Neural cell (in vitro differentiated cells): ENCODE results near the gene SNX24. TPM values are rescaled to one million over a fixed set of nuclear protein-coding genes. Genes with fewer than 3 reads are reported as not detected.

ENCODE experiments used
- H2AFZ ChIP-seq: fragments of 200-600, 300-800 bp; sonication (generic), shearing (Covaris generic); 2 replicates; pipeline ENCODE4 v1.6.0; 2014; ENCODE audit warnings: low read depth, mild to moderate bottlenecking, antibody characterized with exemption, low read length, moderate library complexity
- H3F3A ChIP-seq: fragments of 200-600 bp; shearing (Covaris generic); 2 replicates; pipeline ENCODE4 v1.6.1; 2016; ENCODE audit warnings: mild to moderate bottlenecking, moderate library complexity, mixed read lengths, antibody characterized with exemption, low read length; ENCODE audit not compliant: insufficient read depth, poor library complexity, severe bottlenecking
- H3K27ac ChIP-seq: fragments of 200-600, 300-800 bp; sonication (generic), shearing (Covaris generic); 2 replicates; pipeline ENCODE4 v1.5.1; 2014; ENCODE audit warnings: mild to moderate bottlenecking, low read length, moderate library complexity
- H3K27me3 ChIP-seq: fragments of 300-800, 200-600 bp; sonication (generic), shearing (Covaris generic); 2 replicates; pipeline ENCODE4 v1.6.0; 2014; ENCODE audit warnings: mild to moderate bottlenecking, low read depth, low read length, moderate library complexity; ENCODE audit not compliant: insufficient read depth
- H3K36me3 ChIP-seq: fragments of 300-800, 200-600 bp; sonication (generic), shearing (Covaris generic); 2 replicates; pipeline ENCODE4 v1.5.1; 2014; ENCODE audit warnings: mild to moderate bottlenecking, antibody characterized with exemption, low read length, moderate library complexity; ENCODE audit not compliant: insufficient read depth
- H3K4me2 ChIP-seq: fragments of 300-800, 200-600 bp; sonication (generic), shearing (Covaris generic); 2 replicates; pipeline ENCODE4 v1.6.0; 2014; ENCODE audit warnings: mild to moderate bottlenecking, low read length
- H3K4me3 ChIP-seq: fragments of 300-800, 200-600 bp; sonication (generic), shearing (Covaris generic); 2 replicates; pipeline ENCODE4 v1.5.1; 2014; ENCODE audit warnings: mild to moderate bottlenecking, low read length, moderate library complexity
- H3K79me2 ChIP-seq: fragments of 200-600 bp; shearing (Covaris generic); replicated peaks from 2 replicates; pipeline ENCODE4 v1.6.0; 2014; ENCODE audit warnings: mild to moderate bottlenecking, low read length, moderate library complexity; ENCODE audit not compliant: insufficient read depth
- H3K9ac ChIP-seq: fragments of 300-800, 200-600 bp; sonication (generic), shearing (Covaris generic); 2 replicates; pipeline ENCODE4 v1.6.1; 2016; ENCODE audit warnings: mild to moderate bottlenecking, low read length, mixed read lengths
- H3K9me2 ChIP-seq: fragments of 200-600 bp; shearing (Covaris generic); 2 replicates; pipeline ENCODE4 v1.6.1; 2016; ENCODE audit warnings: mild to moderate bottlenecking, low read length, mixed read lengths; ENCODE audit not compliant: insufficient read depth
- H3K9me3 ChIP-seq: fragments of 200-600, 300-800 bp; sonication (generic), shearing (Covaris generic); 2 replicates; pipeline ENCODE4 v1.6.1; 2016; ENCODE audit warnings: mild to moderate bottlenecking, mixed run types, low read length, moderate library complexity, mixed read lengths
- H4K20me1 ChIP-seq: fragments of 200-600 bp; shearing (Covaris generic); 2 replicates; pipeline ENCODE4 v1.6.1; 2016; ENCODE audit warnings: mild to moderate bottlenecking, mixed run types; ENCODE audit not compliant: insufficient read depth
- EP300 ChIP-seq: fragments of 450-650 bp; conservative IDR thresholded peaks from 2 replicates; pipeline ENCODE4 v1.6.1; 2014; ENCODE audit warnings: antibody characterized with exemption, mild to moderate bottlenecking, moderate library complexity; ENCODE audit not compliant: poor library complexity, severe bottlenecking
- EZH2 ChIP-seq: fragments of 200-600, 300-800 bp; shearing (Covaris generic), sonication (generic); IDR thresholded peaks from 2 replicates; pipeline ENCODE4 v1.6.1; 2014; ENCODE audit warnings: antibody characterized with exemption, low read length, borderline replicate concordance, mild to moderate bottlenecking; ENCODE audit not compliant: insufficient read depth, poor library complexity, severe bottlenecking
- MXI1 ChIP-seq: fragments of 450-650 bp; conservative IDR thresholded peaks from 2 replicates; pipeline ENCODE4 v1.6.1; 2014; ENCODE audit warnings: antibody characterized with exemption, mild to moderate bottlenecking; ENCODE audit not compliant: poor library complexity, severe bottlenecking
- POLR2AphosphoS5 ChIP-seq: IDR thresholded peaks from 2 replicates; pipeline ENCODE4 v1.6.1; 2012
- RAD21 ChIP-seq: fragments of 450-650 bp; conservative IDR thresholded peaks from 2 replicates; pipeline ENCODE4 v1.6.1; 2014; ENCODE audit warnings: antibody characterized with exemption, mild to moderate bottlenecking, moderate library complexity
- REST ChIP-seq: IDR thresholded peaks from 2 replicates; pipeline ENCODE4 v1.6.1; 2012; ENCODE audit warnings: borderline replicate concordance
- SMC3 ChIP-seq: fragments of 450-650 bp; conservative IDR thresholded peaks from 2 replicates; pipeline ENCODE4 v1.6.1; 2014; ENCODE audit warnings: antibody characterized with exemption, mild to moderate bottlenecking, moderate library complexity; ENCODE audit not compliant: poor library complexity
- TAF1 ChIP-seq: IDR thresholded peaks from 2 replicates; pipeline ENCODE4 v1.6.1; 2012; ENCODE audit warnings: low read depth
- polyA plus RNA-seq: library from polyadenylated mRNA; depleted of rRNA; stranded (reverse); fragments of >200 nt; gene quantifications from 2 replicates; pipeline ENCODE4 v1.2.3, GENCODE V29; 2014
- TF ChIP-seq, protein P1 (sequence below): fragments of 450-650 bp; IDR thresholded peaks from 2 replicates; pipeline ENCODE4 v1.5.1; 2014; ENCODE audit warnings: antibody characterized with exemption, mild to moderate bottlenecking, moderate library complexity; ENCODE audit not compliant: poor library complexity, severe bottlenecking

Gene SNX24
- polyA plus RNA-seq, 1 donor from 2014 or later, result 12.8 TPM

DNA sequence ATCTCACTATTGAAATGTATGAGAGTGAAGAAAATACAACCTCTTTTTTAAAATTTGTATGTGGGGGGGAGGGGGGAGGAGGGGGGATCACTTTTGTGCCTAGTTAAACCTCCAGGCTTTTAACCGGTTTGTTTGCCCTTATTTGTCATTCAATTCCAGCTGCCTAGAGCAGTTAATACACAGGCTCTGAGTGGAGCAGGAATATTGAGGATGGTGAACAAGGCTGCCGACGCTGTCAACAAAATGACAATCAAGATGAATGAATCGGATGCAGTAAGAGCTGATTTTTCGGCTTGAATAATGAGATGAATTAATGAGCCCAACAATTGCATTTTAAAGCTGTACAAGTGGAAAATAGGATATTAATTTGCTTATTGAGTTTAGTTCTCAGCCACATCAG lies 28.7 kb upstream of the SNX24 start:
- peak; percentile 25 for TF ChIP-seq EP300
- no peak for TF ChIP-seq REST
- Histone ChIP-seq H3K9me3 (no peaks in the 10 kb centered on the region), H3K36me3 (no peaks in the 10 kb centered on the region), H3K9ac (no peak overlapping the region), H3K4me2 (no peak overlapping the region), H4K20me1 (no peaks in the 10 kb centered on the region), H3K27ac (no peak overlapping the region), H3F3A (no peaks in the 10 kb centered on the region), H3K27me3 (no peaks in the 10 kb centered on the region), H3K9me2 (no peaks in the 10 kb centered on the region), H3K79me2 (no peaks in the 10 kb centered on the region), H3K4me3 (no peak overlapping the region), H2AFZ (no peak overlapping the region)

GRCh38 chr5:122831984-122832383 lies 13.4 kb upstream of the SNX24 start:
- Histone ChIP-seq H3K4me3 (no peak overlapping the region), H3F3A (no peaks in the 10 kb centered on the region), H3K27ac (no peak overlapping the region), H3K79me2 (no peaks in the 10 kb centered on the region), H3K9me2 (no peaks in the 10 kb centered on the region), H3K36me3 (no peaks in the 10 kb centered on the region), H3K27me3 (no peaks in the 10 kb centered on the region), H3K9ac (no peak overlapping the region), H3K4me2 (no peak overlapping the region), H4K20me1 (no peaks in the 10 kb centered on the region), H2AFZ (no peak overlapping the region), H3K9me3 (no peaks in the 10 kb centered on the region)
- no peak for TF ChIP-seq MXI1
- no peak for TF ChIP-seq RAD21
- TF ChIP-seq POLR2AphosphoS5, result no peak
- no peak for TF ChIP-seq EP300
- no peak for TF ChIP-seq TAF1
- TF ChIP-seq REST, result no peak
- TF ChIP-seq SMC3, result no peak
- TF ChIP-seq, protein P1, sequence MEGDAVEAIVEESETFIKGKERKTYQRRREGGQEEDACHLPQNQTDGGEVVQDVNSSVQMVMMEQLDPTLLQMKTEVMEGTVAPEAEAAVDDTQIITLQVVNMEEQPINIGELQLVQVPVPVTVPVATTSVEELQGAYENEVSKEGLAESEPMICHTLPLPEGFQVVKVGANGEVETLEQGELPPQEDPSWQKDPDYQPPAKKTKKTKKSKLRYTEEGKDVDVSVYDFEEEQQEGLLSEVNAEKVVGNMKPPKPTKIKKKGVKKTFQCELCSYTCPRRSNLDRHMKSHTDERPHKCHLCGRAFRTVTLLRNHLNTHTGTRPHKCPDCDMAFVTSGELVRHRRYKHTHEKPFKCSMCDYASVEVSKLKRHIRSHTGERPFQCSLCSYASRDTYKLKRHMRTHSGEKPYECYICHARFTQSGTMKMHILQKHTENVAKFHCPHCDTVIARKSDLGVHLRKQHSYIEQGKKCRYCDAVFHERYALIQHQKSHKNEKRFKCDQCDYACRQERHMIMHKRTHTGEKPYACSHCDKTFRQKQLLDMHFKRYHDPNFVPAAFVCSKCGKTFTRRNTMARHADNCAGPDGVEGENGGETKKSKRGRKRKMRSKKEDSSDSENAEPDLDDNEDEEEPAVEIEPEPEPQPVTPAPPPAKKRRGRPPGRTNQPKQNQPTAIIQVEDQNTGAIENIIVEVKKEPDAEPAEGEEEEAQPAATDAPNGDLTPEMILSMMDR, result no peak
- no peak for TF ChIP-seq EZH2
